Left forelimb (tissue), 1 donor: Measurements from ENCODE around the gene COL16A1.

ENCODE experiments used
- DNase-seq: peaks from one replicate; pipeline ENCODE4 v3.0.0-alpha.2; 2018; ENCODE audit warnings: low spot score

The COL16A1 gene

DNA sequence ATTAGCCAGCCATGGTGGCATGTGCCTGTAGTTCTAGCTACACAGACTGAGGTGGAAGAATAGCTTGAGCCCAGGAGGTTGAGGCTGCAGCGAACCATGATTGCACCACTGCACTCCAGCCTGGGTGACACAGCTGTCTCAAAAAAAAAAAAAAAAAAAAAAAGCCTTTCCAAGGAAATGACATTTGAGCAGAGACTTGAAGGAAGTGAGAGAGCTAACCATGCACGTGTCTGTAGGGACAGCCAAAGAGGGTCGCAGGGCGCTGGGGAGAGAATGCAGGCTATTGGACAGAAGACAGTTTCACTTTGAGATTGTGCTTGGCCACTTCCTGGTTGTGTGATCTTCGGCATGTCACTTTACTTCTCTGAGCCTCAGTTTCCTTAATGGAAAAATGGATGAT lies 79.5 kb downstream of the COL16A1 start:
- no peak for DNase-seq

GRCh38 chr1:31623365-31623764 lies 80.5 kb downstream of the COL16A1 start:
- no peak for DNase-seq

GRCh38 chr1:31621847-31622730 lies 81.7 kb downstream of the COL16A1 start:
- DNase-seq = no peak

- no peak for DNase-seq
Observed at GRCh38 chr1:31621498-31621820, 82.4 kb downstream of the COL16A1 start.

GRCh38 chr1:31620631-31621497 lies 83.0 kb downstream of the COL16A1 start:
- no peak for DNase-seq

DNA sequence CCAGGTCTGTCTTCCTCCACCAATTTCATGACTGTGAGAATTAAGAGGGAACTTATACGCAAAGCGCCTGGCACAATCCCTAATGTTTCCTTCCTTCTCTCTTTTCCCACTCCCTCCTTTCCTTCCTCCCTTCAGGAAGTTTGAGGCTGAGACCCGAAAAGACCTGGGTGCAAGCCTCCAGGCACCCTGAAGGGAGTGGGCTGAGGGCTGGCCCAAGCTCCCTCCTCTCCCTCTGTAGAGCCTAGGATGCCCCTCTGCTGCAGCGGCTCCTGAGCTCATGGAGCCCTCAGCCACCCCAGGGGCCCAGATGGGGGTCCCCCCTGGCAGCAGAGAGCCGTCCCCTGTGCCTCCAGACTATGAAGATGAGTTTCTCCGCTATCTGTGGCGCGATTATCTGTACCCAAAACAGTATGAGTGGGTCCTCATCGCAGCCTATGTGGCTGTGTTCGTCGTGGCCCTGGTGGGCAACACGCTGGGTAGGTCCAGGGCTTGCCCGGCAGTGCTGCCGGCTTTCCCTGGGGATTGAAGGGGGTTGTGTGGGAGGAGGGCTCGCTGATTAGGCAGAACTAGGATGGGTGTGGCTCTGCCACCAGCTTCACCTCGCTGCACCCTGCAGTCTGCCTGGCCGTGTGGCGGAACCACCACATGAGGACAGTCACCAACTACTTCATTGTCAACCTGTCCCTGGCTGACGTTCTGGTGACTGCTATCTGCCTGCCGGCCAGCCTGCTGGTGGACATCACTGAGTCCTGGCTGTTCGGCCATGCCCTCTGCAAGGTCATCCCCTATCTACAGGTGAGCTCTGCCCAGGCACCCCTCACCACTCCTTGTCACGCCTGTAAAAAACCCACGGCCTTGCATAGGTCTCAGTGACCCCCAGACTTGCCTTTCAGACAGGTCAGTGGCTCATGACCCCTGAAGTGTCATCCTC lies 84.6 kb downstream of the COL16A1 start:
- DNase-seq = no peak

GRCh38 chr1:31617916-31618746 lies 85.7 kb downstream of the COL16A1 start:
- DNase-seq = no peak

GRCh38 chr1:31617218-31617915 lies 86.5 kb downstream of the COL16A1 start, which contains the start of gene HCRTR1:
Gene HCRTR1, plus strand, starts transcription at chr1:31617689. Its CDS starts 1,504 bp downstream, at chr1:31619193.
- DNase-seq = no peak

DNA sequence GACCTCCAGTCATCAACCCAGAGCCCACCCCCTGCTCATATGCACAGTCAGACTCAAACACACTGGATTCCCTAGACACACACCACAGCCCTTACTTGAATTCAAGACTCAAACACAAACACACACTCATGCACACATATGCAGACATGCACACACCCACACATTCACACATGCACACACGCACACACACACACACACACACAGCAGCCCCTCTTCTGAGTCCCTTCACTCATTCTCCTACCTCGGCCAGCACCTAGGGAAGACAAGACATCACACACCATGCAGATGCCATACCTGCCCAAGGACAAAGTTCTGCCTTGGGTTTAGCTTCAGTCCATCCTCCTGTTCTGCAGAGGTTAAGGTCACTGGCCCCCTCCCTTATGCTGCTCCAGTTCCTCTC lies 87.9 kb downstream of the COL16A1 start:
- no peak for DNase-seq

DNA sequence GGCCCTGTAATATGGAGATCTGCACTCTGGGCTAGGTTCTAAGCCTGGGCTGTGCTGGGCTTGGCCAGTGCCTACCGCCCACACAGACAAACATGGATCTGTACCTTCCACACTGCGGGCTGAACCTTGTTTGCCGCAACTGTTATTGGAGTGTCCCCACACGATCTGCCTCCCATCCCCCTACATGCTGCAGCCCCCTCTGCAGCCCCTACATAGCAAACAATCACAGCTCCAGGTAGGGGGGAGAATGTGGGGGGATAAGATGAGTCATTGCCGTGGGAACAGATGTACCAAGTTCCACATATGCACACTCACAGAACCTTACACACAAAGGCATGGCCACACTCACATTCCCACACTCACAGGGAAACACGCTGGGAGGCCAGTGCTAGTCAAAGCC lies 88.4 kb downstream of the COL16A1 start:
- no peak for DNase-seq

DNA sequence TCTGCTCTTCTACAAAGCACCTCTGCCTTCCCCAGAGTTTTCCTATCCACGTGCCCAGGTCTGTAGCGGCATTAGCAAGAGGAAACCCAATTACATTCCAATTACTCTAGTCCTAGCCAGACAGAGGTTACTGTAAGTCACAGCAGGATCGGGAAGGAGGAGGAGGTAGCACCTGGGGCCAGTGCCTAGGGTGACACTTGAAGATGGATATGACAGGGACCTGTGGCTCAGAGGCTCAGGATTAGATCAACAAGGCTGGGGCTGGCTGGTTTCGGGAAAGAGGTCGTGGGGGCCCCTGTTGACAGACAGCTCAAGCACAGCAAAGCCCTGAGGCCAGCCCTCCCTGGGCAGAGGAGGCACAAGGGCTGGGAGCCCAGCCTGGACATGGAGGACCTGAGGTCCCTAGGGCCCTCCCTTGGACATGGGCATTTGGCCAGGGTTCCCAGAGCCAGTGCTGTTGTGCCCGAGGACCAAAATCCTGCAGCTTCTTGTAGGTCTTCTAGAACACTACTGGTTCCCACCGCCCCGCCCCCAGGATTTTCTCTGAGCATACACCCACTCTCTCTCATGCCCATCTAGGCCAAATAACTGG lies 89.3 kb downstream of the COL16A1 start:
- no peak for DNase-seq

GRCh38 chr1:31609514-31610118 lies 94.2 kb downstream of the COL16A1 start:
- no peak for DNase-seq

DNA sequence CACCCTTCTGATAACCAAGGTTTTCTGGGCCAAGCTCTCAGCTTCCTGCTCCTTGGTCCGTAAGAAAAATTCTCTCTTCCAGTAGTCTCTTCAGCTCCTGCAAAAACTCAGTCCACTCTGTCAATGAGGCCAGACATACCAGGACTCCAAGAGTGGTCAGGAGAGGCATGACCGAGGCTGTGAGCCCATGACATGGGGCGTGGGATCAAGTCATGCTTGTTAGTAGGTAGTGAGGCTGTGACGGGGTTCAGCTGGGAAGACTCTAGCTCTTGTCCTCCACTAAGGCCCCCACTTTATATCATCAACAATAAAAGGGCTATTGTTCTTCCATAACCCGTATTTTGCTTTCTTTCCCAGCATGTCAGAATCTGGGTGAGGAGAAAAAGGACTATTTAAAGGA lies 96.5 kb downstream of the COL16A1 start:
- DNase-seq = no peak

- DNase-seq = no peak
Observed at GRCh38 chr1:31605908-31606427, 97.8 kb downstream of the COL16A1 start.
